ENCODE data around the gene NTN4.

DNA sequence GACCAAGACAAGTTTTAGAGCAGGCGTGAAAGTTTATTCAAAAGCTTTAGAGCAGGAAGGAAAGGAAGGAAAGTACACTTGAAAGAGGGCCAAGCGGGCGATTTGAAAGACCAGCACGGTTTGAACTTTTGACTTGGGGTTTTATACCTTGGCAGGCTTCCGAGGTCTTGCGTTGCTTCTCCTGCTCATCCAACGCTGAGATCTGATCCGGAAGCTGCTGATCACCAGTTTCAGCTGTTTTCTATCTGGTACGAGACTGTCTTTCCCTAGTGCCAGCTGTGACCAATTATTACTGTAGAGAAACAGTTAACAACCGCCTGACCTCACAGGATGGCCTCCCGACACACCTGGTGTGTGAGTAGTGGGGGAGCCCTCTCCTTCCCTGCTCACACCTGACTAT, 47.6 kb upstream of the NTN4 start:
- TF ChIP-seq, protein P1, sequence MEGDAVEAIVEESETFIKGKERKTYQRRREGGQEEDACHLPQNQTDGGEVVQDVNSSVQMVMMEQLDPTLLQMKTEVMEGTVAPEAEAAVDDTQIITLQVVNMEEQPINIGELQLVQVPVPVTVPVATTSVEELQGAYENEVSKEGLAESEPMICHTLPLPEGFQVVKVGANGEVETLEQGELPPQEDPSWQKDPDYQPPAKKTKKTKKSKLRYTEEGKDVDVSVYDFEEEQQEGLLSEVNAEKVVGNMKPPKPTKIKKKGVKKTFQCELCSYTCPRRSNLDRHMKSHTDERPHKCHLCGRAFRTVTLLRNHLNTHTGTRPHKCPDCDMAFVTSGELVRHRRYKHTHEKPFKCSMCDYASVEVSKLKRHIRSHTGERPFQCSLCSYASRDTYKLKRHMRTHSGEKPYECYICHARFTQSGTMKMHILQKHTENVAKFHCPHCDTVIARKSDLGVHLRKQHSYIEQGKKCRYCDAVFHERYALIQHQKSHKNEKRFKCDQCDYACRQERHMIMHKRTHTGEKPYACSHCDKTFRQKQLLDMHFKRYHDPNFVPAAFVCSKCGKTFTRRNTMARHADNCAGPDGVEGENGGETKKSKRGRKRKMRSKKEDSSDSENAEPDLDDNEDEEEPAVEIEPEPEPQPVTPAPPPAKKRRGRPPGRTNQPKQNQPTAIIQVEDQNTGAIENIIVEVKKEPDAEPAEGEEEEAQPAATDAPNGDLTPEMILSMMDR (optimal IDR thresholded peaks at IDR 0.05 in 1 of 3, IDR thresholded peaks at IDR 0.05 in 1 of 3, conservative IDR thresholded peaks at IDR 0.05 in 1 of 3; ENCODE audit: extremely low read depth in 1 of 3, insufficient read depth in 2 of 3, low read length in 3 of 3), result no peak
- TF ChIP-seq EZH2 (IDR thresholded peaks at IDR 0.05; ENCODE audit: low read length), result no peak
